Measurements from ENCODE around the gene RHBDD1. TPM values are rescaled to one million over a fixed set of nuclear protein-coding genes. Genes with fewer than 3 reads are reported as not detected.

RHBDD1 gene
- total RNA-seq, 1 donor from 2014 or later = 29.8 TPM

DNA sequence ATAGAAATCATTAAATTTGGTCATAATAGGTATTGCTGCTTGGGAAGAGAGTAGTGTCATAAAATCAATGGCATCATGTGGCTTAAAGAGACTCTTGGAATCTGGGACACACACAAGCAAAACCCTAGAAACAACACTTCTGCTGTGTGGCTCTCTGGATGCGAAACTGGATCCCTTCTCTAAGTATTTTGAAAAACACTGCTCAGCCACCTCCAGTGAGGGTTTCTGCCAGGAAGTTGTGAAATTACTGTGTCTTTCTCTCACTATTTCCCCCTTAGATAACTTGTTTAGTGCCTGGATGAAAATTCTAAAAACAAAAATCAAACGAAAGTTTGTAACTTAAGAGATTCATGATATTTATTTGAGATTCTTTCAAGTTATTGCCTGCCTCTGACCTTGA, 163.8 kb downstream of the RHBDD1 start:
- intact Hi-C loops (cut with micrococcal nuclease) = no loop called here
- no peak for DNase-seq
- peak; percentile 28 for ATAC-seq

DNA sequence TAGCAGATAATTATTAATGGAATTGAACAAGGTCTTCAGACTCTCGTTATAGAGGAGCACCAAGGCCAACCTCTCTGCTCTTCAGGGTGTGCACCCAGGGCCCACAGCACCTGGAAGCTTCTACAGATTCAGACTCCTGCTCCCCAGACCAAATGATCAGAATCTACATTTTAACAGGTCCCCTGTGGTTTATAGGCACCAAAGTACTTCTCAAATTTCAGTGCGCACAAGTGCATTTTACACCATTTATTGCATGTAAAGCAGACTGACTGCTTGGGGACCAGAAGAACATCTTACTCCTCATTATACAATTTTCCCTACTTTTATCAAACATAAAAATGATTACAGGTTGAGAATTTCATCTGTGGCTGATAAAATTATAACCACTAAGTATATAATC, 164.3 kb downstream of the RHBDD1 start:
- intact Hi-C loops (cut with micrococcal nuclease) = no loop called here
- ATAC-seq (no peak), DNase-seq (no peak)

DNA sequence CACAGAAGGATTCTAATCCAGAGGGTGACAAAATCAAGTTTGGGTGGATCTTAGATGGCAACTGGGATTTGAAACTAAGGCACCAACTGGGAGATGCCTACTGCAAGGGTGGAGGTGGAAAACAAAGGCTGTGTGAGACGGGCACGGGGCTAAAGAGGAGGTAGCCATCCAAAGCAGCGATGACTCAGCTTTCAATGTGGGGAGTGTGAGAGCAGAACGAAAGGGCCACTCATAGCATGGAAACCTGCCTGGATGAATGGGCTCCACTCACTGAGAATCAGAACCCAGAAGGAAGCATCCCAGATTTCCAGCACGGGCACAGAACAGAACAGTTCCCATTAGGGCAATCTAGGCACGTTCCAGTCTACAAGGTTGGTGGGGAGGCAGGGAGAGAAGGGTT, 168.6 kb downstream of the RHBDD1 start:
- no peak for DNase-seq
- intact Hi-C loops (cut with micrococcal nuclease) = no loop called here
- ATAC-seq = no peak

DNA sequence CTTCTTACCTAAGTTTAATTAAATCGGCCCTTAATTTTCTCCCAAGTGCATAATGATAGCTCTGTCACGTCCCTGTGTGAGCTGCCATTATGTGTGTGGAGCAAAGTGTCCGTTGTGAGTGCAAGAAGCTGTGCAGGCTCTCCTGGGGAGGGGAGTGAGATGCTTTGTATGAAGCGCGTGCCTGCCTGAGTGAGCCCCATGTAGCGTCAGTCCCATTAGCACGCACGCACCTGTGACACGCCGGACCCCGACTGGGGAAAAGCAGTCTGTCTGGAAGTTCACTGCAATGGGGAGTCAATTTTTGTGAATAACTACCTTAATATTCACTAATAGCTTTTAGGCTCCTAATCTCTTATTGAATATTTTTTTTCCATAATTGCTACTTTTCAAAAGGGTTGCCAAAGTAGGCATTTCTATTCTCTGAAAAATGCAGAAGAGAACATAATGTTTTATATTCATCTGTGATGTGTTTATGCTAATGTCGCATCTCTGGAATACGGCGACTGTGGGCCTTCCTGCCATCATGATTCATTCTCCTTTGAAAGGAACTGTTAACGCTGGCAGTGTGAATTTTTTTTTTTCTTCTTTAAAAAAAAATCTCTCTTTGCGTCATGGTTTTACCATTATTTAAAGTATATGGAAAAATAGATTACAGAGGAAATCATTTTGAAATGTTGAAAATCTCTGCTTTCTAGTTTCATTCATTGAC, 170.5 kb downstream of the RHBDD1 start:
- no peak for ATAC-seq
- no peak for DNase-seq
- intact Hi-C loops (cut with micrococcal nuclease) = no loop called here

DNA sequence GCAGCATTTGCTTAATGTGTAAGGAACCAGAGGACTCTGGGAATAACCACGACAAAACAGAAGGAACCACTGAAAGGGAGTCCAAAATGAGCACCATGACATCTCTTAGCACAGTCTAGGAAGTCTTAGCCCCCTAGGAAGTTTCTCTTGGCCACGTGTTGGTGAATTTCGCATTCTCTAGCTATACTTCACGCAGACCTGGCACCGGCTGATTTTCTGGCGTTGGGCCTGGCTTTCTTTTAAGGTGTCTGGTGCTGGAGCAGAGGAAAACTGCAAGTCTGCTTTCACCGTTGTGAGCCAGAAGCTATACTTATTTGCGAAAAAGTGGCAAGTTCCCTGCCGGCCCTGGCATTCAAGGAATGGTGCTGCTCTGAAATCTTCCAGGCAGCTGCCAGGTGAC, 171.3 kb downstream of the RHBDD1 start:
- no peak for ATAC-seq
- intact Hi-C loops (cut with micrococcal nuclease) = no loop called here
- DNase-seq = no peak

DNA sequence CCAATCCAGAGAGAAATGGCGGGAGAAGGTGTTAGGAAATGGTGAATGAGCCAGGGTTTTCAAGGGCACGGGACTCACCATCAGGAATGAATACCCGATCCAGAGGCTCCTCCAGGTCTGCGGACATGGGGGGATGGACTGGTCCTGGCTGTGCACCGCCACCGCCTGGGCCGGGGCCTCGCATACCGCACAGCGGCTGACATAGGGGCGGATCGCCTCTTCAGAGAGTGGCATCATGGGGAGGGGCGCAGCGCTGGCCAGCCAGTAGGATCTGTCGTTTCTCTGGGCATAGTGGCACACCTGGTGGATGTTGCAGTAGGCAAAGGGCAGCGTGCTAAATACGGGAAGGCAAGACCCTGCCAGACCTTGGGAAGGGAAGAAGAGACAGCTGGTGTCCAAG, 172.1 kb downstream of the RHBDD1 start:
- DNase-seq (no peak), ATAC-seq (no peak)
- intact Hi-C loops (cut with micrococcal nuclease) = no loop called here

DNA sequence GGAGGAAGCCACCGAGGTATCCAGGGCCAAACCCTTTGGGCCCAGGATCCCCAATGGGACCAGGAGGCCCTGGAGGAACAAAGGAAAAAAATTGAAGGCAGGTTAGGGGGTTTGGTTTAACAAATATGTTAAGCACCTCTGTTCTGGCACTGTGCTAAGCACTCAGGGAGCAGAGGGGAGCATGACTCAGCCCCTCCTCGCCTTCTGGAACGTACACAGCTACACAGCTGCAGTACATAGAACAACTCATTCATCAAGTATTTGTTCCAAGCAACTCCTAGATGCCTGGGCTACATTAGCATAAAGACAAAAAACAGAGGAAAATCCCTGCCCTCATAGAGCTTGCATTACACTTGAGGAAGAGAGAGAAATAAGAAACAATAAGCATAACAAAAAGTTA, 174.6 kb downstream of the RHBDD1 start:
- intact Hi-C loops (cut with micrococcal nuclease) = no loop called here
- ATAC-seq (no peak), DNase-seq (no peak)

DNA sequence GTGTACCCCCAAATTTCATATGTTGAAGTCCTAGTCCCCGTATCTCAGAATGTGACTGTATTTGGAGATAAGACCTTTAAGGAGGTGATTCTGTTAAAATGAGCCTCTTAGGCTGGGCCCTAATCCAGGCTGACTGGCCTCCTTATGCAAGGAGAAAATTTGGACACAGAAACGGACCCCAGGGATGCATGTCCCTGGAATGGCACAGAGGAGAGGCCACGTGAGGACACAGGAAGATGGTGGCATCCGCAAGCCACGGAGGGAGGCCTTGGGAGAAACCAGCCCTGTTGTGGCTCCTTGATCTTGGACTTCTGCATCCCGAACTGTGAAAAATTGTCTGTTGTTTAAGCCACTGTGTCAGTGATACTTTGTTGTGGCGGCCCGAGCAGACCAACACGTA, 177.5 kb downstream of the RHBDD1 start:
- no peak for DNase-seq
- ATAC-seq = no peak
- intact Hi-C loops (cut with micrococcal nuclease) = no loop called here

DNA sequence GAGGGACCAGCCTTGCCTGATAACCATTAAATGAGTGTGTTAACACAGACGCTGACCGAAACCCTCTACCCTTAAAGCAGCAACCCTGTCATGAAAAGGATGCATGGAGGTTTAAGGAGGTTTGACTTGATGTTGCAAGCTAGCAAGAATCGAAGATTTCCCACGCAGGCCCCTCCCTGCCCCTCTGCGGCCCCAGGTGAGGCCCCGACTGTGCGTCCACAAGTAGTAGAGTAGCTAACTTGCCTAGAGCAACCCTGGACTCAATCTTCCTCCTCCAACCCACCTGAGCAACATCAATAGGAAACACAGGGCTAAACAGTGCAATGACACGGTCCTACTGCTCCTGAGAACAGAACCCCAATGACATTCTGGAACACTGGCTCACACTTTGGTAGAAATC, 178.0 kb downstream of the RHBDD1 start:
- no peak for DNase-seq
- ATAC-seq = no peak
- intact Hi-C loops (cut with micrococcal nuclease) = no loop called here

DNA sequence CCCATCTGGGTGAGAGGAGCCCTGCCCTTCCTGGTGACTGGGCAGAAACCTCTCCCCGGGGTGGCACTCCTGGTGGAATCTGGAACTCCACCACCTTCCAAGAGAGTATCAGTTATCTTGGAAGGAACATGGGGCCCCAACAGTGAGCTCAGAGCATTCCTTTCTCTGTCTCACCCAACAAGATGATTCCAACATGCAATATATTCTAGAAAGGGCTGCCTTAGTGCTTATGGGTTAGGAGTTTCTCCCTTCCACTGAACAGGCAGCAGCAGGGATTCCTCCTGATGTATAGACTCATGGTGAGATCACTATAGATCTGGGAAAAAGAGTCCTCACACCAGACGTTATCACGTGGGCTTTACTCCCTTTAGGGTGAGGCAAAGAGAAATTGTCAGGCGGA, 181.0 kb downstream of the RHBDD1 start:
- no peak for ATAC-seq
- no peak for DNase-seq
- intact Hi-C loops (cut with micrococcal nuclease) = no loop called here

DNA sequence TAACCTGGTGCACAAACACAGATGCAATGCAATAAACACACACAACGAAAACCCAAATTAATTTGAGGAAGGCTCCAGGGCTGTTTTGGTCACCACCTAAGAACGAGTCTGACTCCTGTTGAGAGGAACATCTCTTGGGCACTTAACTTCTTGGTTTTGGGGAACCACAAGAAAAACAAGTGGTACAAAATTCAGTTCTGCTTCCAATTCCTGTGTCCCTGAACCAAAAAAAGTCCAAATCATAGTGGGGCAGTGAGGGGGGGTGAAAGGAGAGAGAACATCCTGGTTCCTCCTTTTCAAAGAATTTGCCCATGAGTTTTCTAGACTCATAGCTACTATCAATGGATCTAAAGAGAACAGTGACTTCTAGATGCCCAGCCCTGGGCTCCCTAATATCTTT, 184.6 kb downstream of the RHBDD1 start:
- DNase-seq = no peak
- intact Hi-C loops (cut with micrococcal nuclease) = no loop called here
- no peak for ATAC-seq

DNA sequence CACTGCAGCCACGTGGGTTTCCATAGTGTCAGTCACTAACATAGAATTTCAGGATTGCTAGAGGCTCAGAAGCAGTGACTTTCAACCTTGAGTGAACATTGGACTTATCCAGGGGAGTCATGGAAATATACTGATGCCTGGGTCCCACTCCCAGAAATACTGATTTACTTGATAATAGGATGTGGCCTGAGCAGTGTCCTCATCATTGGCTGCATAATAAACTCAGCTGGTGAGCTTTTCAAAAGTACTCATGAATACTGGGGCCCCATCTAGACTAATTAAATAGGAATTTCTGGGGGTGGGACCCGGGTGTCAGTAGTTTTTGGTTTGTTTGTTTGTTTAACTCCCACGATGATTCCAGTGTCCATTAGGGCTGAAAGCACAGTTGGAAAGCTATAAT, 186.8 kb downstream of the RHBDD1 start:
- intact Hi-C loops (cut with micrococcal nuclease) = no loop called here
- ATAC-seq (no peak), DNase-seq (no peak)

DNA sequence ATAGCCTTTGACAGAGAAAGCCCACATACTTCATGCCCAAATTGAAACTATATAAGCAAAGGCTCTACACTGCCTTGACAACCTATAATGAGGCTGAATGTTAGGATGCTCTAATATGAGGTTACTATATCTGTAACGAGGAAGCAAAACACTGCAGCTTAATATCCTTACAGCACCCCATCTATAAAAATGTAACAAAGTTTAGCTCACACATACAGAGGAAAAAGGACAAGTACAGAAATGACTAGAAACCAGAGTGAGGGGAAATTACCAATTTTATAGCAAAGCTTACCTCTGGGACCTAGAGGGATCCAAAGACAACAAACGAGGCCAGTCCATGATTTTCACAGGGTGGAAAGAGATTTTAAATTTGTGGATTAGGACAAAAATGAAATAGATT, 189.7 kb downstream of the RHBDD1 start:
- no peak for DNase-seq
- intact Hi-C loops (cut with micrococcal nuclease) = no loop called here
- no peak for ATAC-seq

DNA sequence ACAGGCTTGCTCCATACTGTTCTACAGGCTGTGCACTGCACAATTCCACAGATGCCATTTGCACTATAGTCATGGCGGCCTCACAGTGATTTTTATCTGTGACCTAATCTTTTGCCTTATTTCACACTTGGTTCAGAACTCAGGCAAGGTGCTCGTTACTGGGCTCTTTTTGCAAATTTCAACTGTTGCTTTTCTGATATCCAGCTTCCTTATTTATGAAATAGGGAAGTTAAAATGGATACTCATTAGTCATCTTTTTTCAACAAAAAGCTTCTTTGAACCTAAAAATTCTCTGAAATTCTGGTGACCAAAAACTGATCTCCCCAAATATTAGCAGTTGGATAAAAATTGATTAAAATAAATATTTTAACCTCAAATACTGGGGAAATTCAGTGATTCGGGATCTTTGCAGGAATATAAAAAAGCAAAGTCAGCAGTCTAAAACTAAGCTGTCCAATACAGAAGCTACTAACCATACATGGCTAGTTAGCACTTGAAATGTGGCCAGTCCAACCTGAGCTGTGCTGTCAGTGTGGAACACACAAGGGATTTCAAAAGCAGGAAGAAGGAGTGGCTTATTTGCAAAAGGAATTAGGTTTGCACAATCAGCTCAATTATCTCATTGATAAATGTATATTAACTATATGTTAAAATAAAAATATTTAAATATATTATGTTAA, 193.7 kb downstream of the RHBDD1 start:
- ATAC-seq (no peak), DNase-seq (no peak)
- intact Hi-C loops (cut with micrococcal nuclease) = no loop called here

DNA sequence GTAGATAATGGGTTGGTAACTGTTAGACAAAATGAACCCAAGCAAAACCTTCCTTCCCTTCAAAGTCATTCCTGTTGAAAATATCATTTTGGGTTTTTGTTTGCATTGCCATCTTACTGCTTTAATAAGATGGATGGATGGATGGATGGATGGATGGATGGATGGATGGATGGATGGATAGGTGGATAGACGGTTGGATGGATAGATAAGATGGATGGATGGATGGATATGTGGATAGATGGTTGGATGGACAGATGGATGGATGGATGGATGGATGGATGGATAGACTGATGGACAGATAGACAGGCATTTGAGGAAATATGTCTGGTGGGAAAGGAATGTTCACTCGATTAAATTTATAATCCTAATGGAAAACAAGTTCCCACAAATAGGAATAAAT, 194.9 kb downstream of the RHBDD1 start:
- intact Hi-C loops (cut with micrococcal nuclease) = no loop called here
- ATAC-seq = no peak

DNA sequence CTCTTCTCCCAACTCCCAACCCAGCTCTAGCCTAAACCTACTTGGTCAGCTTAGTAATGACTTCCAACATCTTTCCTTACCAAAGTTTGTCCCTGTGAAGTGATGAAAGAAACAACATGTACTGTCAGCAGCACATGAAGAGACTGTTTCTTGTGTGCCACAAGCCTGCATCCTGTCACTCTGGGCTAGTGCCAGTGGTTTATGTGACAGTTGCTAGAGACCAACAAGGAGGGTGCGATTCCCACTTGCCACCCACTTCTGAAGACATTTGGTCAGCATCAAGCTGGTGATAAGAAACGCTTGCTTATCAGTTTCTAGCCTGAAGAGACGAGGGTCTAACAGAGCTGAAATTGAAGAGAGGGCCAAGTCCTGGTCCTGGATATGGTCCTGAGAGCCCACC, 195.5 kb downstream of the RHBDD1 start:
- DNase-seq (no peak), ATAC-seq (no peak)
- intact Hi-C loops (cut with micrococcal nuclease) = no loop called here

More for the DNA sequence above, 194.9 kb downstream of the RHBDD1 start:
- no peak for DNase-seq

DNA sequence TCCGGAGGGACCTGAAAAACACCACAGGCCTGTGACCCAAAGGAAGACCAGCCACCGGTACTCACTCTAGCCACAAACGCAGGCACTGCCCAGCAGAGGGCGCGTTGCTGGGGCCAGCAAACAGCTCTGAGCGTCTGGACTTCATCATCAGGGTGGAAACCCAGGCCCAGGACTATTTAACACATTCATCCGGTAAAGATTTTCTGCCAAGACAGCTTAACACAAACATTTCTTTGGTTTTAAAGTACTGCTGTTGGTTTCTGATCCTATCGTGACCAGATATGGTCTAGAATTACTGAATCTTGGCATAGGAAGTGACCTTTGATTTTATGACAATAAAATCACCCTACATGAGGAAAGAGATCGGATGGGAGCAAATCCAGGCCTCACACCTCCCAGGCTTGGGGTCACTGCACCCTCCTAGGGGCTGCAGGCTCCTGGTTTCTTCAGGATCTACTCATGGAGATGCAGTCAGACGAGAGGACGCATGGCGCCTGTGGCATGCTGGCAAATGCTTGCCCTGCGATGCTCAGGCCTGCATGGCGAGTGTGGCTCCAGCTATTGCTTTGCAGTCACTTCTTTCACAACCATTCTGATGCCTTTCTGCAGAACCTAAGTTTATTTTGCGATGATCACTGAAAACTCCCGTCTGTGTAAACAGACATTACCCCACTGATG, 197.8 kb downstream of the RHBDD1 start:
- intact Hi-C loops (cut with micrococcal nuclease) = no loop called here
- DNase-seq (peak; percentile 53), ATAC-seq (peak; percentile 41)

DNA sequence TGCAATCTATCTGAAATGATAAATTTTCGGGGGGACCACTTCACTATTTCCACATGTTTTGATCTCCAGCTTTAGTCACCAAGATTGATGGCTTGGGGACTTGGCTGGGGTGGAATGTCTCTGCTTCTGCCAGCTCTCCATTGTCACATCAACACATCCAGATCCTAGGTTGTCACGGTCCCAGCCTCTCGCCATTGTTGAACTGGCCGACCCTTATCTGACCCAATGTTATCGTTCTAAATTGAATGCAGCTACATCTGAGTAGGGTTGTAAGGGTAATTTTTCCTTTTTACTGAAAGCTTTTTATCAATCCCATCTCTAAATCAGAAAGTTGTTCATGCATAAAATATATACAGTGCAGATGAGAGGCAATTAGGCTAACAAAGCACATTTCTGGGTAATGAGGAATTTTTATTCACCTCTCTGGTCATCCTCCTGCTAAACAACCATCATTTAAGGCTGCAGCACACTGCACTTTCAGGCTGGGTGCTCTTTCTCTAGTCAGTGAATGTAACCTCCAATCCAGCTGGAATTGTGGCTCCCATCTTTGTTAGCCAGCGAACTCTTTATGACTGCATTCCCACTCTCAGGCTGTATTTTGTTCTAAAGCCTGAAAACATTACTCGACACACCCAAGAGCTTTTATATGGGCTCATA, 200.0 kb downstream of the RHBDD1 start:
- ATAC-seq (no peak), DNase-seq (no peak)
- intact Hi-C loops (cut with micrococcal nuclease) = no loop called here

DNA sequence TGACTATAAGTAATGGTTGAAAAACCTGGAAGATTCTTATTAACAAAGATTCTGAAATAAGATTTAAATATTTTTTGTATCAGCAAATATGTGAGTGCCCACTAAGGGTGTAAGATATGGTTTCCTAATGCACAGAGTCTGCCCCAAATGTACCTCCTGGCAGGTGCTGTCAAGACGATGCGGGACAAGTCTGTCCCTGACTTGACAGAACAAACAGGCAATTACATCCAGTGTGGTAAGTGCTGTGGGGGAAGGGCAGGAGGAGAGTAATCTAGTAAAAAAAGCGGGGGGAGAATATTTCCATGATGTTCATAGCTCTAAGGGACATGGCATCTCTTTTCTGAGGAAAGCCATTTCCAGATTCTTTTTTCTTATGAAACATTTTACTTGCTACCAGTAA, 200.7 kb downstream of the RHBDD1 start:
- ATAC-seq (no peak), DNase-seq (no peak)
- intact Hi-C loops (cut with micrococcal nuclease) = no loop called here

DNA sequence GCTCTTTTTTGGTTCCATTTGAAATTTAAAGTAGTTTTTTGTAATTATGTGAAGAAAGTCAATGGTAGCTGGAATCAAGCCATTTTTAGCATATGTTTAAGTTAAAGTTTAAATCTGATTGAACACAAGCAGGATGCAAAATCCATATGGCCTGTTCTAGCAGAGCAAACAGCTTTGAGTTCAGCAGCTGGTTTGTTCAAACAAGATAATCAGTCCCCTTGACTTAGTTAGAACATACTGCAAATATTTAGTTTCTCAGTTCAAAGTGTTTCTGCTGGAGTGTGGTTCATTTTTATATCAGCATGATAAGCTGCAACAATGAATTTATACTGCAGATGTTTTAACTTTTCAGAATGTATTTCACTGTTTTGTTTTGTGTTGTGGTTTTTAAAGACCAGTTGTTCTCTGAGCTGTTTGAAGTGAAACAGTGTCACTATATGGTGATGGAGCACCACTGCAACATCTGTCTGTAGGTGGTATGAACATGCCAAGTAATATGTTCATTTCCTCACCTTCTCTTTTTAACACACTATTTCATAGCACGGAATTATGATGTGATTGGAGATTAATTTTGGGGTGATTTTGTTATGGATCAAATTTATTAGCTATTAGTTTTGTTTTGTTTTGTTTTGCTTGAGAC, 202.8 kb downstream of the RHBDD1 start:
- no peak for ATAC-seq
- intact Hi-C loops (cut with micrococcal nuclease) = no loop called here
- no peak for DNase-seq

Data from left ventricle myocardium superior (tissue), 1 donor.